Skeletal muscle tissue (tissue), 4 donors: ENCODE measurements around the gene SHISA8. TPM values are rescaled to one million over a fixed set of nuclear protein-coding genes. Genes with fewer than 3 reads are reported as not detected.
A peak's percentile ranks its signal among the peaks of the same experiment; 100 is the strongest.

Experiments used
- H3K27ac ChIP-seq: one replicate; pipeline ENCODE4 v1.7.0; 2013; ENCODE audit warnings: mild to moderate bottlenecking, low read depth, low read length, inconsistent platforms
- H3K27me3 ChIP-seq, 3 donors: one replicate each; pipeline ENCODE4 v1.7.0; 2013; ENCODE audit warnings: low read length in 3 of 3; ENCODE audit not compliant: control insufficient read depth in 3 of 3, insufficient read depth in 3 of 3
- H3K36me3 ChIP-seq, 3 donors: one replicate each; pipeline ENCODE4 v1.7.0; 2013; ENCODE audit warnings: low read length in 3 of 3; ENCODE audit not compliant: control insufficient read depth in 3 of 3, insufficient read depth in 3 of 3
- H3K4me1 ChIP-seq, 3 donors: one replicate each; pipeline ENCODE4 v1.7.0; 2013; ENCODE audit warnings: low read length in 3 of 3, mild to moderate bottlenecking in 3 of 3; ENCODE audit not compliant: control insufficient read depth in 3 of 3, insufficient read depth in 3 of 3
- H3K4me3 ChIP-seq, 3 donors: one replicate each; pipeline ENCODE4 v1.7.0; 2013; ENCODE audit warnings: low read length in 3 of 3
- H3K9ac ChIP-seq, 3 donors: one replicate each; pipeline ENCODE4 v1.7.0; 2013; ENCODE audit warnings: low read length in 3 of 3, mild to moderate bottlenecking in 3 of 3, moderate library complexity in 2 of 3, low read depth in 1 of 3
- H3K9me3 ChIP-seq, 3 donors: one replicate each; pipeline ENCODE4 v1.7.0; 2013; ENCODE audit warnings: low read length in 3 of 3; ENCODE audit not compliant: control insufficient read depth in 3 of 3
- total RNA-seq: library from RNA; depleted of rRNA; stranded (reverse); fragments of >200 nt; gene quantifications from one replicate; pipeline ENCODE4 v1.2.3, GENCODE V29; 2014
- donor health status: Osteomylitis.

SHISA8 gene
- total RNA-seq, 1 donor from 2014 or later: 1.0 TPM

- Histone ChIP-seq H3K9me3 (no peaks in the 10 kb centered on the region), H3K4me1 (peaks cover 20 to 32% (median 27%) of the 10 kb centered on the region in 3 donors), H3K9ac (peak overlapping the region in 1 of 3 donors; percentile 8), H3K4me3 (no peak overlapping the region), H3K36me3 (no peaks in the 10 kb centered on the region), H3K27ac (no peak overlapping the region), H3K27me3 (peaks cover 61 to 77% (median 68%) of the 10 kb centered on the region in 3 donors)
Measured at GRCh38 chr22:41915786-41916493, 1.1 kb upstream of the SHISA8 start.

GRCh38 chr22:41914611-41915034 is 251 bp downstream of the SHISA8 start:
- no peaks in the 10 kb centered on the region for H3K9me3 ChIP-seq
- H3K27me3 ChIP-seq: peaks cover 66 to 84% (median 75%) of the 10 kb centered on the region in 3 donors
- H3K4me3 ChIP-seq: no peak overlapping the region
- no peak overlapping the region for H3K27ac ChIP-seq
- H3K4me1 ChIP-seq: peaks cover 22 to 35% (median 28%) of the 10 kb centered on the region in 3 donors
- H3K9ac ChIP-seq: no peak overlapping the region
- H3K36me3 ChIP-seq: no peaks in the 10 kb centered on the region

GRCh38 chr22:41913842-41914534 is 886 bp downstream of the SHISA8 start:
- no peak overlapping the region for H3K9ac ChIP-seq
- no peaks in the 10 kb centered on the region for H3K9me3 ChIP-seq
- H3K27me3 ChIP-seq: peaks cover 60 to 78% (median 71%) of the 10 kb centered on the region in 3 donors
- H3K27ac ChIP-seq: no peak overlapping the region
- no peak overlapping the region for H3K4me3 ChIP-seq
- H3K4me1 ChIP-seq: peaks cover 16 to 28% (median 22%) of the 10 kb centered on the region in 3 donors
- no peaks in the 10 kb centered on the region for H3K36me3 ChIP-seq

GRCh38 chr22:41913040-41913719 is 1.7 kb downstream of the SHISA8 start:
- Histone ChIP-seq H3K9ac (no peak overlapping the region), H3K27me3 (peaks cover 57 to 77% (median 67%) of the 10 kb centered on the region in 3 donors), H3K9me3 (no peaks in the 10 kb centered on the region), H3K27ac (no peak overlapping the region), H3K36me3 (no peaks in the 10 kb centered on the region), H3K4me1 (peaks cover 15 to 26% (median 20%) of the 10 kb centered on the region in 3 donors), H3K4me3 (no peak overlapping the region)

- H3K9me3 ChIP-seq: no peaks in the 10 kb centered on the region
- H3K4me3 ChIP-seq: no peak overlapping the region
- H3K4me1 ChIP-seq: peaks cover 12 to 19% (median 14%) of the 10 kb centered on the region in 3 donors
- peaks cover 50 to 70% (median 60%) of the 10 kb centered on the region in 3 donors for H3K27me3 ChIP-seq
- H3K36me3 ChIP-seq: peaks cover 0 to 4% (median 0%) of the 10 kb centered on the region in 3 donors
- H3K9ac ChIP-seq: no peak overlapping the region
- no peak overlapping the region for H3K27ac ChIP-seq
Measured at GRCh38 chr22:41912338-41913039, 2.4 kb downstream of the SHISA8 start.

- Histone ChIP-seq H3K36me3 (peaks cover 0 to 7% (median 3%) of the 10 kb centered on the region in 3 donors), H3K4me1 (peaks cover 12 to 18% (median 14%) of the 10 kb centered on the region in 3 donors), H3K9ac (peak overlapping the region in 1 of 3 donors; percentile 66), H3K27ac (no peak overlapping the region), H3K9me3 (no peaks in the 10 kb centered on the region), H3K27me3 (peaks cover 45 to 62% (median 54%) of the 10 kb centered on the region in 3 donors), H3K4me3 (peak overlapping the region in 2 of 3 donors; percentile 49 to 52)
Measured at GRCh38 chr22:41911001-41911611, 3.8 kb downstream of the SHISA8 start.

GRCh38 chr22:41910050-41911000 is 4.5 kb downstream of the SHISA8 start:
- Histone ChIP-seq H3K9ac (peak overlapping the region in 1 of 3 donors; percentile 66), H3K4me1 (peaks cover 12 to 17% (median 13%) of the 10 kb centered on the region in 3 donors), H3K9me3 (no peaks in the 10 kb centered on the region), H3K4me3 (peak overlapping the region in 2 of 3 donors; percentile 49 to 52), H3K36me3 (peaks cover 0 to 13% (median 8%) of the 10 kb centered on the region in 3 donors), H3K27me3 (peaks cover 37 to 54% (median 46%) of the 10 kb centered on the region in 3 donors), H3K27ac (no peak overlapping the region)

- H3K27me3 ChIP-seq: peaks cover 34 to 47% (median 39%) of the 10 kb centered on the region in 3 donors
- no peak overlapping the region for H3K9ac ChIP-seq
- no peaks in the 10 kb centered on the region for H3K9me3 ChIP-seq
- H3K36me3 ChIP-seq: peaks cover 8 to 21% (median 17%) of the 10 kb centered on the region in 3 donors
- H3K4me3 ChIP-seq: no peak overlapping the region
- H3K4me1 ChIP-seq: peaks cover 10 to 14% (median 11%) of the 10 kb centered on the region in 3 donors
- no peak overlapping the region for H3K27ac ChIP-seq
Measured at GRCh38 chr22:41909310-41910049, 5.4 kb downstream of the SHISA8 start.
